Panc1 (cell line): ENCODE measurements around the gene SSTR5. TPM values are rescaled to one million over a fixed set of nuclear protein-coding genes. Genes with fewer than 3 reads are reported as not detected.

Source experiments
- ATAC-seq: fragments of 200-7000 bp; cut with Tn5 transposase; 2 replicates; pipeline ENCODE4 v1.9.1; 2020; ENCODE audit warnings: mild to moderate bottlenecking, moderate library complexity
- BruUV-seq: library from RNA; stranded (reverse); fragments of 400-500 nt; replicated peaks from 2 replicates; lab custom pipeline; 2021; lab: Mats Ljungman, UMichigan
- CTCF ChIA-PET: fragments of 300-600 bp; sonication (Branson Sonifier 250); formaldehyde crosslinking; loops from one replicate; lab custom pipeline; 2022; ENCODE audit warnings: antibody characterized with exemption; lab: Charles Lee
- POLR2A ChIA-PET: fragments of 300-600 bp; sonication (Branson Sonifier 250); formaldehyde crosslinking; loops from one replicate; lab custom pipeline; 2022; ENCODE audit warnings: antibody characterized with exemption; lab: Charles Lee
- DNase-seq: peaks from one replicate; pipeline ENCODE4 v3.0.0-alpha.2; 2010; ENCODE audit warnings: low read depth, low spot score
- H3K27ac ChIP-seq: 2 replicates; pipeline ENCODE4 v1.5.1; 2011; ENCODE audit warnings: mild to moderate bottlenecking, low read length, inconsistent platforms
- H3K27me3 ChIP-seq: fragments of 200-500 bp; sonication (Bioruptor generic); 2 replicates; pipeline ENCODE4 v1.6.0; 2014; ENCODE audit warnings: low read length, inconsistent platforms; ENCODE audit not compliant: control insufficient read depth, insufficient read depth
- H3K36me3 ChIP-seq: fragments of 200-500 bp; sonication (Bioruptor generic); 2 replicates; pipeline ENCODE4 v1.5.1; 2014; ENCODE audit warnings: inconsistent platforms, mild to moderate bottlenecking, low read length, moderate library complexity; ENCODE audit not compliant: control insufficient read depth, insufficient read depth
- H3K4me1 ChIP-seq: 2 replicates; pipeline ENCODE4 v1.5.1; 2011; ENCODE audit warnings: inconsistent platforms, mild to moderate bottlenecking, low read length, moderate library complexity; ENCODE audit not compliant: control insufficient read depth, insufficient read depth
- H3K4me3 ChIP-seq, 2 experiments: 2 replicates each; pipeline ENCODE4 v1.5.1; 2011 to 2012; ENCODE audit warnings: low read depth in 2 of 2, low read length in 2 of 2, mild to moderate bottlenecking in 2 of 2, inconsistent platforms in 1 of 2, moderate library complexity in 1 of 2
- H3K9me3 ChIP-seq: fragments of 200-500 bp; sonication (Bioruptor generic); 2 replicates; pipeline ENCODE4 v1.5.1; 2014; ENCODE audit warnings: low read depth, mild to moderate bottlenecking, inconsistent platforms, low read length, moderate library complexity; ENCODE audit not compliant: control insufficient read depth, insufficient read depth
- POLR2AphosphoS5 ChIP-seq: IDR thresholded peaks from 2 replicates; pipeline ENCODE4 v1.6.1; 2012; ENCODE audit warnings: mild to moderate bottlenecking, low read depth, low read length, moderate library complexity
- SIN3A ChIP-seq: IDR thresholded peaks from 2 replicates; pipeline ENCODE4 v1.6.1; 2012; ENCODE audit warnings: low read depth, mild to moderate bottlenecking, low read length, moderate library complexity, borderline replicate concordance; ENCODE audit not compliant: insufficient read depth
- TCF7L2 ChIP-seq: IDR thresholded peaks from 2 replicates; pipeline ENCODE4 v1.6.1; 2011; ENCODE audit warnings: mild to moderate bottlenecking, low read depth, low read length, inconsistent platforms
- in situ Hi-C: cut with HindIII; loops from 2 replicates; pipeline ENCODE4 v1.10.0; 2016; ENCODE audit warnings: low sequenced_read_pairs, low pct_unique_long_range_greater_than_20kb
- intact Hi-C: fragments of 100-400 bp; cut with micrococcal nuclease; formaldehyde crosslinking; loops from one replicate; pipeline ENCODE4 v1.10.0; 2022; ENCODE audit not compliant: unreplicated experiment
- total RNA-seq: library from RNA; stranded (reverse); gene quantifications from one replicate; pipeline ENCODE4 v1.2.1, GENCODE V29; 2021; ENCODE audit not compliant: unreplicated experiment
- TF ChIP-seq, protein P1 (sequence below): fragments of 450-650 bp; IDR thresholded peaks from 2 replicates; pipeline ENCODE4 v1.5.1; 2017; ENCODE audit warnings: mild to moderate bottlenecking
- TF ChIP-seq, protein P2 (sequence below), 2 experiments: IDR thresholded peaks; 2 replicates each; pipeline ENCODE4 v1.6.1; 2011 to 2012; ENCODE audit warnings: low read depth in 2 of 2, control low read depth in 1 of 2, low read length in 1 of 2, mild to moderate bottlenecking in 1 of 2, moderate library complexity in 1 of 2; ENCODE audit not compliant: insufficient read depth in 1 of 2

The SSTR5 gene
- total RNA-seq, 1 experiment from 2014 or later, result 2.8 TPM

DNA sequence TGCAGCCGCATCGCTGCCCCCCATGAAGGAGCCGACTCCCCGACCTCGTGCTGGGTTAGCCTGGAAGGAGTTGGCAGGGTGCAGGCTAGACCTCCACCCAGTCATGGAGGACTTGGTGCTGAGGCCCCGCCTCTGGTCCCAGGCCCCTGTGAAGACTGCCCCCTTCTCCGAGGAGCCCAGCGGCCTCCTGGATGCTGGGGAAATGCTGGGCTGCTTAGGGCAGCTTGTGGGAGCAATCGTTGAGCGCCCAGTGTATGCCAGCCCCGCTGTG is 1.8 kb downstream of the SSTR5 start:
- intact Hi-C loops, result no loop called here
- no TSS peak for BruUV-seq
- no peak for ATAC-seq
- Histone ChIP-seq H3K36me3 (no peaks in the 10 kb centered on the region), H3K27ac (no peak overlapping the region), H3K9me3 (no peaks in the 10 kb centered on the region), H3K27me3 (no peaks in the 10 kb centered on the region; the same call in 1 of the 2 replicates), H3K4me3 (no peak overlapping the region), H3K4me1 (peaks cover 63% of the 10 kb centered on the region)
- in situ Hi-C loops, result no loop called here
- no peak for DNase-seq
- CTCF ChIA-PET, result interaction anchor here (0.8 kb wide), 1 partner anchor 28 kb away, joined by 3 read pairs; no protein-coding TSS in a partner anchor
- POLR2A ChIA-PET, result interaction anchor here (0.5 kb wide), 1 partner anchor 206 kb away, joined by 3 read pairs; no protein-coding TSS in a partner anchor
- TF ChIP-seq TCF7L2, result no peak
- TF ChIP-seq, protein P1, sequence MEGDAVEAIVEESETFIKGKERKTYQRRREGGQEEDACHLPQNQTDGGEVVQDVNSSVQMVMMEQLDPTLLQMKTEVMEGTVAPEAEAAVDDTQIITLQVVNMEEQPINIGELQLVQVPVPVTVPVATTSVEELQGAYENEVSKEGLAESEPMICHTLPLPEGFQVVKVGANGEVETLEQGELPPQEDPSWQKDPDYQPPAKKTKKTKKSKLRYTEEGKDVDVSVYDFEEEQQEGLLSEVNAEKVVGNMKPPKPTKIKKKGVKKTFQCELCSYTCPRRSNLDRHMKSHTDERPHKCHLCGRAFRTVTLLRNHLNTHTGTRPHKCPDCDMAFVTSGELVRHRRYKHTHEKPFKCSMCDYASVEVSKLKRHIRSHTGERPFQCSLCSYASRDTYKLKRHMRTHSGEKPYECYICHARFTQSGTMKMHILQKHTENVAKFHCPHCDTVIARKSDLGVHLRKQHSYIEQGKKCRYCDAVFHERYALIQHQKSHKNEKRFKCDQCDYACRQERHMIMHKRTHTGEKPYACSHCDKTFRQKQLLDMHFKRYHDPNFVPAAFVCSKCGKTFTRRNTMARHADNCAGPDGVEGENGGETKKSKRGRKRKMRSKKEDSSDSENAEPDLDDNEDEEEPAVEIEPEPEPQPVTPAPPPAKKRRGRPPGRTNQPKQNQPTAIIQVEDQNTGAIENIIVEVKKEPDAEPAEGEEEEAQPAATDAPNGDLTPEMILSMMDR, result no peak
- TF ChIP-seq POLR2AphosphoS5, result no peak
- no peak for TF ChIP-seq SIN3A
- TF ChIP-seq, protein P2, sequence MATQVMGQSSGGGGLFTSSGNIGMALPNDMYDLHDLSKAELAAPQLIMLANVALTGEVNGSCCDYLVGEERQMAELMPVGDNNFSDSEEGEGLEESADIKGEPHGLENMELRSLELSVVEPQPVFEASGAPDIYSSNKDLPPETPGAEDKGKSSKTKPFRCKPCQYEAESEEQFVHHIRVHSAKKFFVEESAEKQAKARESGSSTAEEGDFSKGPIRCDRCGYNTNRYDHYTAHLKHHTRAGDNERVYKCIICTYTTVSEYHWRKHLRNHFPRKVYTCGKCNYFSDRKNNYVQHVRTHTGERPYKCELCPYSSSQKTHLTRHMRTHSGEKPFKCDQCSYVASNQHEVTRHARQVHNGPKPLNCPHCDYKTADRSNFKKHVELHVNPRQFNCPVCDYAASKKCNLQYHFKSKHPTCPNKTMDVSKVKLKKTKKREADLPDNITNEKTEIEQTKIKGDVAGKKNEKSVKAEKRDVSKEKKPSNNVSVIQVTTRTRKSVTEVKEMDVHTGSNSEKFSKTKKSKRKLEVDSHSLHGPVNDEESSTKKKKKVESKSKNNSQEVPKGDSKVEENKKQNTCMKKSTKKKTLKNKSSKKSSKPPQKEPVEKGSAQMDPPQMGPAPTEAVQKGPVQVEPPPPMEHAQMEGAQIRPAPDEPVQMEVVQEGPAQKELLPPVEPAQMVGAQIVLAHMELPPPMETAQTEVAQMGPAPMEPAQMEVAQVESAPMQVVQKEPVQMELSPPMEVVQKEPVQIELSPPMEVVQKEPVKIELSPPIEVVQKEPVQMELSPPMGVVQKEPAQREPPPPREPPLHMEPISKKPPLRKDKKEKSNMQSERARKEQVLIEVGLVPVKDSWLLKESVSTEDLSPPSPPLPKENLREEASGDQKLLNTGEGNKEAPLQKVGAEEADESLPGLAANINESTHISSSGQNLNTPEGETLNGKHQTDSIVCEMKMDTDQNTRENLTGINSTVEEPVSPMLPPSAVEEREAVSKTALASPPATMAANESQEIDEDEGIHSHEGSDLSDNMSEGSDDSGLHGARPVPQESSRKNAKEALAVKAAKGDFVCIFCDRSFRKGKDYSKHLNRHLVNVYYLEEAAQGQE (IDR thresholded peaks at IDR 0.05; ENCODE audit: insufficient read depth in 1 of 2, low read depth in 2 of 2, low read length in 1 of 2), result no peak

DNA sequence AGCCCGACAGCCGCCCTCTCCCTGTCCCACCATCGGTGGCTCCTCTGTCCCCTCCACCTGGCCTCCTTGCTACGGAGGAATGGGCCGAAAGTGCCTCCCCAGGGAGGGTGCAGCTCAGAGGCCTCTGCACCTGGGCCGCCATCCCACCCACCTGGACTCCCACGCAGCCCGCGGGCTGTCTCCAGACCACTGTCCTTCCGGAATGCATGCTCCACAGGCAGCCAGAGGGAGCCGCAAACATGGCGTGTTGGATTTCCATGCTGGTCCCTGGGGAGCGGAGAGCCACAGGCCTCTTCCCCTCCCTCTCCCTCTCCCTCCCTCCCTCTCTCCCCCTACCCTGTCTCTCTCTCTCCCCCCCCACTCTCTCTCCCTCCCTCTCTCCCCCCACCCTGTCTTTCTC is 3.0 kb downstream of the SSTR5 start:
- Histone ChIP-seq H3K27me3 (no peaks in the 10 kb centered on the region; the same call in 1 of the 2 replicates), H3K9me3 (no peaks in the 10 kb centered on the region), H3K36me3 (no peaks in the 10 kb centered on the region), H3K4me3 (no peak overlapping the region), H3K27ac (no peak overlapping the region), H3K4me1 (peaks cover 54% of the 10 kb centered on the region)
- ChIA-PET CTCF (no interaction called here), POLR2A (no interaction called here)
- in situ Hi-C loops (no loop called here), intact Hi-C loops (no loop called here)
- TF ChIP-seq SIN3A (no peak), POLR2AphosphoS5 (no peak), TCF7L2 (no peak)
- TF ChIP-seq, protein P1, result no peak
- TF ChIP-seq, protein P2 (IDR thresholded peaks at IDR 0.05; ENCODE audit: insufficient read depth in 1 of 2, low read depth in 2 of 2, low read length in 1 of 2), result no peak
- no peak for ATAC-seq
- no TSS peak for BruUV-seq
- no peak for DNase-seq
